Uterus (tissue), 4 donors: ENCODE measurements around the gene MED27. TPM values are rescaled to one million over a fixed set of nuclear protein-coding genes. Genes with fewer than 3 reads are reported as not detected.
"Not testable (repeated sequence)": the region's sequence is repeated elsewhere in the genome, so short reads cannot be mapped to it uniquely, and the experiment has no call there.

Experiments
- DNase-seq, 2 donors: peaks; one replicate each; pipeline ENCODE4 v3.0.0-alpha.2; 2019 to 2020
- H3K27ac ChIP-seq, 2 donors: fragments of 200-600 bp; sonication (generic); 1 replicate in 1 of 2; 2 replicates in 1 of 2; pipeline ENCODE4 v1.5.1; 2016 to 2018
- H3K27me3 ChIP-seq, 2 donors: fragments of 200-600 bp; sonication (generic); one replicate each; pipeline ENCODE4 v1.5.1; 2018 to 2019; ENCODE audit warnings: control low read depth in 1 of 2
- H3K36me3 ChIP-seq, 2 donors: fragments of 200-600 bp; sonication (generic); one replicate each; pipeline ENCODE4 v1.5.1; 2019; ENCODE audit warnings: control low read depth in 1 of 2
- H3K4me1 ChIP-seq, 2 donors: fragments of 200-600 bp; sonication (generic); one replicate each; pipeline ENCODE4 v1.5.1; 2018 to 2019; ENCODE audit warnings: control low read depth in 1 of 2
- H3K4me3 ChIP-seq, 2 donors: fragments of 200-600 bp; sonication (generic); 1 replicate in 1 of 2; 2 replicates in 1 of 2; pipeline ENCODE4 v1.5.1; 2018 to 2019; ENCODE audit warnings: mild to moderate bottlenecking in 1 of 2
- H3K9me3 ChIP-seq, 2 donors: fragments of 200-600 bp; sonication (generic); one replicate each; pipeline ENCODE4 v1.5.1; 2019; ENCODE audit warnings: control low read depth in 1 of 2
- CTCF ChIP-seq, 4 experiments: fragments of 200-600 bp in 2 of 4; fragments of 450-650 bp in 2 of 4; sonication (generic) in 2 of 4; IDR thresholded peaks; one replicate each; pipeline ENCODE4 v1.5.1; 2016 to 2019; ENCODE audit warnings: antibody characterized with exemption in 4 of 4, mild to moderate bottlenecking in 2 of 4, moderate library complexity in 1 of 4
- POLR2A ChIP-seq, 2 donors: fragments of 450-650 bp; IDR thresholded peaks; one replicate each; pipeline ENCODE4 v1.6.1; 2016; ENCODE audit warnings: antibody characterized with exemption in 2 of 2, mild to moderate bottlenecking in 1 of 2, moderate library complexity in 1 of 2
- intact Hi-C: fragments of 100-400 bp; cut with DNase I; formaldehyde crosslinking; loops from one replicate; pipeline ENCODE4 v1.15.1; 2023; ENCODE audit warnings: low total_unique reads
- total RNA-seq, 4 donors: library from RNA; depleted of rRNA in 3 of 4; stranded (reverse); fragments of >200 nt in 3 of 4; gene quantifications; one replicate each; pipeline versions ENCODE4 v1.1.0 to v1.2.4, GENCODE V29; 2014 to 2023
- donor health status: DM: yes; HTN: yes; CAD: no.

MED27 gene
- total RNA-seq, 4 donors from 2014 or later, result 4.6 to 29.3 (median 10.7) TPM

GRCh38 chr9:131927091-131927490 lies 152.6 kb downstream of the MED27 start:
- no peak overlapping the region for H3K27ac ChIP-seq
- no peak overlapping the region for H3K4me3 ChIP-seq
- no peaks in the 10 kb centered on the region for H3K9me3 ChIP-seq
- intact Hi-C loops, result no loop called here
- H3K4me1 ChIP-seq, result no peaks in the 10 kb centered on the region
- TF ChIP-seq CTCF (IDR thresholded peaks at IDR 0.05) (no peak), POLR2A (IDR thresholded peaks at IDR 0.05) (no peak)
- no peaks in the 10 kb centered on the region for H3K27me3 ChIP-seq
- no peaks in the 10 kb centered on the region for H3K36me3 ChIP-seq
- DNase-seq, result no peak

GRCh38 chr9:131926360-131926922 lies 153.2 kb downstream of the MED27 start:
- no peak for DNase-seq
- H3K27ac ChIP-seq, result no peak overlapping the region
- H3K27me3 ChIP-seq, result no peaks in the 10 kb centered on the region
- H3K36me3 ChIP-seq, result no peaks in the 10 kb centered on the region
- TF ChIP-seq CTCF (IDR thresholded peaks at IDR 0.05) (no peak), POLR2A (IDR thresholded peaks at IDR 0.05) (no peak)
- H3K9me3 ChIP-seq, result no peaks in the 10 kb centered on the region
- H3K4me1 ChIP-seq, result no peaks in the 10 kb centered on the region
- intact Hi-C loops, result no loop called here
- no peak overlapping the region for H3K4me3 ChIP-seq

- no peaks in the 10 kb centered on the region for H3K4me1 ChIP-seq
- intact Hi-C loops, result no loop called here
- no peaks in the 10 kb centered on the region for H3K27me3 ChIP-seq
- no peaks in the 10 kb centered on the region for H3K9me3 ChIP-seq
- no peak overlapping the region for H3K4me3 ChIP-seq
- no peaks in the 10 kb centered on the region for H3K36me3 ChIP-seq
- DNase-seq, result no peak
- TF ChIP-seq CTCF (IDR thresholded peaks at IDR 0.05), result no peak
- no peak for TF ChIP-seq POLR2A (IDR thresholded peaks at IDR 0.05)
- no peak overlapping the region for H3K27ac ChIP-seq
Observed at GRCh38 chr9:131925677-131926177, 153.9 kb downstream of the MED27 start.

GRCh38 chr9:131923766-131924165 lies 155.9 kb downstream of the MED27 start:
- TF ChIP-seq CTCF (IDR thresholded peaks at IDR 0.05) (no peak), POLR2A (IDR thresholded peaks at IDR 0.05) (no peak)
- Histone ChIP-seq H3K36me3 (no peaks in the 10 kb centered on the region), H3K9me3 (no peaks in the 10 kb centered on the region), H3K27ac (no peak overlapping the region), H3K27me3 (no peaks in the 10 kb centered on the region), H3K4me1 (no peaks in the 10 kb centered on the region), H3K4me3 (no peak overlapping the region)
- intact Hi-C loops, result no loop called here
- DNase-seq, result no peak

GRCh38 chr9:131923132-131923671 lies 156.5 kb downstream of the MED27 start:
- no peak for DNase-seq
- no peak overlapping the region for H3K4me3 ChIP-seq
- no peaks in the 10 kb centered on the region for H3K36me3 ChIP-seq
- no peaks in the 10 kb centered on the region for H3K4me1 ChIP-seq
- no peak overlapping the region for H3K27ac ChIP-seq
- intact Hi-C loops, result no loop called here
- no peaks in the 10 kb centered on the region for H3K27me3 ChIP-seq
- no peaks in the 10 kb centered on the region for H3K9me3 ChIP-seq
- no peak for TF ChIP-seq POLR2A (IDR thresholded peaks at IDR 0.05)
- TF ChIP-seq CTCF (IDR thresholded peaks at IDR 0.05), result no peak

GRCh38 chr9:131921635-131922034 lies 158.0 kb downstream of the MED27 start:
- intact Hi-C loops, H3K36me3 ChIP-seq, H3K4me1 ChIP-seq, H3K27me3 ChIP-seq, DNase-seq, H3K4me3 ChIP-seq, H3K9me3 ChIP-seq, H3K27ac ChIP-seq: not testable (repeated sequence)
